Neural progenitor cell (in vitro differentiated cells): ENCODE measurements around the gene CBLIF. TPM values are rescaled to one million over a fixed set of nuclear protein-coding genes. Genes with fewer than 3 reads are reported as not detected.
"Not testable (repeated sequence)": the region's sequence is repeated elsewhere in the genome, so short reads cannot be mapped to it uniquely, and the experiment has no call there.

Source experiments
- DNase-seq: peaks from one replicate; pipeline ENCODE4 v3.0.0-alpha.2; 2016; ENCODE audit warnings: low spot score
- H2AFZ ChIP-seq: fragments of 200-600 bp; sonication (generic); replicated peaks from 2 replicates; pipeline ENCODE4 v1.6.1; 2016; ENCODE audit warnings: antibody characterized with exemption
- H3F3A ChIP-seq: fragments of 200-600 bp; sonication (generic); 2 replicates; pipeline ENCODE4 v1.6.1; 2016; ENCODE audit warnings: antibody characterized with exemption, low read depth
- H3K27ac ChIP-seq: fragments of 200-600 bp; sonication (generic); 2 replicates; pipeline ENCODE4 v1.5.1; 2016; ENCODE audit warnings: mild to moderate bottlenecking
- H3K27me3 ChIP-seq: fragments of 200-600 bp; sonication (generic); 2 replicates; pipeline ENCODE4 v1.6.1; 2016; ENCODE audit warnings: mild to moderate bottlenecking, moderate library complexity
- H3K36me3 ChIP-seq: fragments of 200-600 bp; sonication (generic); 2 replicates; pipeline ENCODE4 v1.5.1; 2016
- H3K4me1 ChIP-seq: fragments of 200-600 bp; sonication (generic); 2 replicates; pipeline ENCODE4 v1.6.1; 2016; ENCODE audit warnings: mixed run types
- H3K4me2 ChIP-seq: fragments of 200-600 bp; sonication (generic); 2 replicates; pipeline ENCODE4 v1.6.1; 2016
- H3K4me3 ChIP-seq: fragments of 200-600 bp; sonication (generic); 2 replicates; pipeline ENCODE4 v1.5.1; 2016
- H3K79me2 ChIP-seq: fragments of 200-600 bp; sonication (generic); 2 replicates; pipeline ENCODE4 v1.6.1; 2016; ENCODE audit warnings: low read depth
- H3K9ac ChIP-seq: fragments of 200-600 bp; sonication (generic); 2 replicates; pipeline ENCODE4 v1.6.1; 2016
- H3K9me3 ChIP-seq: fragments of 200-600 bp; sonication (generic); 2 replicates; pipeline ENCODE4 v1.5.1; 2016; ENCODE audit warnings: low read depth
- H4K20me1 ChIP-seq: fragments of 200-600 bp; sonication (generic); 2 replicates; pipeline ENCODE4 v1.6.1; 2016; ENCODE audit warnings: low read depth
- H3K27ac Mint-ChIP-seq: 3 replicates; pipeline ENCODE4 v1.8.0; 2021; ENCODE audit warnings: mixed read lengths
- H3K27me3 Mint-ChIP-seq: 2 replicates; pipeline ENCODE4 v1.8.0; 2022; ENCODE audit warnings: low read depth, mild to moderate bottlenecking, inconsistent platforms, moderate library complexity, mixed read lengths; ENCODE audit not compliant: insufficient read depth
- H3K36me3 Mint-ChIP-seq: 3 replicates; pipeline ENCODE4 v1.8.0; 2021; ENCODE audit warnings: mixed read lengths
- H3K4me1 Mint-ChIP-seq: 3 replicates; pipeline ENCODE4 v1.8.0; 2021; ENCODE audit warnings: mixed read lengths
- H3K4me3 Mint-ChIP-seq: 3 replicates; pipeline ENCODE4 v1.8.0; 2021; ENCODE audit warnings: mild to moderate bottlenecking, moderate library complexity, mixed read lengths
- H3K9me3 Mint-ChIP-seq: 3 replicates; pipeline ENCODE4 v1.8.0; 2020; ENCODE audit warnings: mixed read lengths
- EZH2 ChIP-seq: fragments of 200-600 bp; sonication (generic); IDR thresholded peaks from 2 replicates; pipeline ENCODE4 v1.6.1; 2017; ENCODE audit warnings: antibody characterized with exemption, mild to moderate bottlenecking, moderate library complexity
- EZH2phosphoT487 ChIP-seq: fragments of 200-600 bp; sonication (generic); IDR thresholded peaks from 2 replicates; pipeline ENCODE4 v1.6.1; 2017; ENCODE audit warnings: antibody characterized with exemption
- total RNA-seq: library from RNA; depleted of rRNA; stranded (reverse); fragments of >200 nt; gene quantifications from 2 replicates; pipeline ENCODE4 v1.2.3, GENCODE V29; 2015; ENCODE audit warnings: low replicate concordance
- TF ChIP-seq, protein P1 (sequence below): fragments of 200-600 bp; sonication (generic); IDR thresholded peaks from 2 replicates; pipeline ENCODE4 v1.5.1; 2017; ENCODE audit warnings: antibody characterized with exemption, mild to moderate bottlenecking

Gene CBLIF
- total RNA-seq, 1 donor from 2014 or later = not detected

DNA sequence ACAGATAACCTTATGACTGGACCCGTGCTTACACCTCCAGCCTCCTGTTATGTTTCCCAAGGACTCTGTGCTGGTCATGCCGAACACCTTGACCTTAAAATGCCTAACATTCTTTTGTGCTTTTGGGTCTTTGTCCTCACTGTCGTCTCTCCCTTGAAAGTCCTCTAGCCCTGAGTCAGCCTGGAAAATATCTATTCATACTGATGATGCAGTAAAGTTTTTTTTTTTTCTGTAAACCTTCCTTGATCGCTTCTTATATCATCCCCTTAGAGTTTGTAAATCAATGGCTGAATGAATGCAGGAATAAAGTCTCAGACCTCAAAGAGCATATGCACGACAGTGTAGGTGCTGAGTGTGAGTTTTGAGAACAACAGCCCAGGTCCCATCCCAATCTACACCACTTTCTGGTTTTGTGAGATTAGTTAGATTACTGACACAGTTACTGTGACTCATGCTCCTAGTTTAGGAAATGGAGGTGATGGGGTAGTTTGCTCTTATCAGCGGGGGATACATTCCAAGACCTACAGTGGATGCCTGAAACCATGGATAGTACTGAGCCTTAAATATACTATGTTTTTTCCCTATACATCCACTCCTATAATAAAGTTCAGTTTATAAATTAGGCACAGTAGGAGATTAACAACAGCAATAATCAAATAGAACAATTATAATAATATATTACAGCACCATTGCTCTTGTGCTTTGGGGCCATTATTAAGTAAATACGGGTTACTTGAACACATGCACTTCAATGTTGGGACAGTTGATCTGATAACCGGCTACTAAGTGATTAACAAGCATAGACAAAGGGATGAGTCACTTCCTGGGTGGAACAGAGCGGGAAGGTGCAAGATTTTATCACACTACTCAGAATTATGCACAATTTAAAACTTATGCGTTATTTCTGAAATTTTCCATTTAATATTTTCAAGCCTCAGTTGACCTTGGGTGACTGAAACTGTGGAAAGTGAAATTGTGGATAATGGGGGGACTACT lies 12.4 kb upstream of the CBLIF start:
- H3K36me3 ChIP-seq = no peaks in the 10 kb centered on the region
- no peak overlapping the region for H3K4me3 ChIP-seq
- no peak overlapping the region for H3K27ac ChIP-seq
- Mint-ChIP-seq H3K9me3 (no peaks in the 10 kb centered on the region), H3K27ac (no peak overlapping the region), H3K27me3 (no peaks in the 10 kb centered on the region), H3K36me3 (no peaks in the 10 kb centered on the region), H3K4me1 (no peaks in the 10 kb centered on the region), H3K4me3 (no peak overlapping the region)
- no peaks in the 10 kb centered on the region for H3F3A ChIP-seq
- H3K79me2 ChIP-seq = no peaks in the 10 kb centered on the region
- H3K9ac ChIP-seq = no peak overlapping the region
- H4K20me1 ChIP-seq = no peaks in the 10 kb centered on the region
- no peaks in the 10 kb centered on the region for H3K27me3 ChIP-seq
- no peak for TF ChIP-seq EZH2
- TF ChIP-seq EZH2phosphoT487 = no peak
- TF ChIP-seq, protein P1, sequence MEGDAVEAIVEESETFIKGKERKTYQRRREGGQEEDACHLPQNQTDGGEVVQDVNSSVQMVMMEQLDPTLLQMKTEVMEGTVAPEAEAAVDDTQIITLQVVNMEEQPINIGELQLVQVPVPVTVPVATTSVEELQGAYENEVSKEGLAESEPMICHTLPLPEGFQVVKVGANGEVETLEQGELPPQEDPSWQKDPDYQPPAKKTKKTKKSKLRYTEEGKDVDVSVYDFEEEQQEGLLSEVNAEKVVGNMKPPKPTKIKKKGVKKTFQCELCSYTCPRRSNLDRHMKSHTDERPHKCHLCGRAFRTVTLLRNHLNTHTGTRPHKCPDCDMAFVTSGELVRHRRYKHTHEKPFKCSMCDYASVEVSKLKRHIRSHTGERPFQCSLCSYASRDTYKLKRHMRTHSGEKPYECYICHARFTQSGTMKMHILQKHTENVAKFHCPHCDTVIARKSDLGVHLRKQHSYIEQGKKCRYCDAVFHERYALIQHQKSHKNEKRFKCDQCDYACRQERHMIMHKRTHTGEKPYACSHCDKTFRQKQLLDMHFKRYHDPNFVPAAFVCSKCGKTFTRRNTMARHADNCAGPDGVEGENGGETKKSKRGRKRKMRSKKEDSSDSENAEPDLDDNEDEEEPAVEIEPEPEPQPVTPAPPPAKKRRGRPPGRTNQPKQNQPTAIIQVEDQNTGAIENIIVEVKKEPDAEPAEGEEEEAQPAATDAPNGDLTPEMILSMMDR = no peak
- no peaks in the 10 kb centered on the region for H3K4me1 ChIP-seq
- H3K4me2 ChIP-seq = no peak overlapping the region
- DNase-seq = no peak
- no peaks in the 10 kb centered on the region for H3K9me3 ChIP-seq
- H2AFZ ChIP-seq = no peak overlapping the region

DNA sequence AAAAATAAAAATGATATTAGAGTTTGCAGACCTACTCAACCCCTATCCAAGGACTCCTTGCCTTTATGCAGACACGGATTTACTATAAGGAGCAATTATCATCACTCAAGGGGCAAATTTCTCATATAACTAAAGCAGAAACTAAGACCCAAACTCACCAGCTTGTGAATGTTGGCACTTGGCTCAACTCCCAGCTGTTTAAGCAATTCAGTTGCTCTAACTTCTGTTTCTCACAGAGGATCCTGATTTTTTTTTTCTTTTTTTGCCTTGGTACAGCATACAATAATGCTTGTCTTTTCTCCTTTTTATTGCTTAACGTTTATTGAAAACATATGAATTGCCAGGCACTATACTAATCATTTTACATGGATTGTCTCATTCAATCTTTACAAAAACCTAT lies 9.6 kb upstream of the CBLIF start:
- DNase-seq = no peak
- TF ChIP-seq EZH2phosphoT487 (no peak), EZH2 (no peak)
- TF ChIP-seq, protein P1 = no peak
- Mint-ChIP-seq H3K4me1 (no peaks in the 10 kb centered on the region), H3K27ac (no peak overlapping the region), H3K4me3 (no peak overlapping the region), H3K36me3 (no peaks in the 10 kb centered on the region), H3K9me3 (no peaks in the 10 kb centered on the region), H3K27me3 (no peaks in the 10 kb centered on the region)
- no peak overlapping the region for H3K4me2 ChIP-seq
- no peaks in the 10 kb centered on the region for H3K4me1 ChIP-seq
- no peaks in the 10 kb centered on the region for H3K9me3 ChIP-seq
- H2AFZ ChIP-seq = no peak overlapping the region
- H3K27ac ChIP-seq = no peak overlapping the region
- no peaks in the 10 kb centered on the region for H3K27me3 ChIP-seq
- no peak overlapping the region for H3K9ac ChIP-seq
- no peaks in the 10 kb centered on the region for H3F3A ChIP-seq
- no peaks in the 10 kb centered on the region for H3K36me3 ChIP-seq
- H3K4me3 ChIP-seq = no peak overlapping the region
- H4K20me1 ChIP-seq = no peaks in the 10 kb centered on the region
- no peaks in the 10 kb centered on the region for H3K79me2 ChIP-seq

DNA sequence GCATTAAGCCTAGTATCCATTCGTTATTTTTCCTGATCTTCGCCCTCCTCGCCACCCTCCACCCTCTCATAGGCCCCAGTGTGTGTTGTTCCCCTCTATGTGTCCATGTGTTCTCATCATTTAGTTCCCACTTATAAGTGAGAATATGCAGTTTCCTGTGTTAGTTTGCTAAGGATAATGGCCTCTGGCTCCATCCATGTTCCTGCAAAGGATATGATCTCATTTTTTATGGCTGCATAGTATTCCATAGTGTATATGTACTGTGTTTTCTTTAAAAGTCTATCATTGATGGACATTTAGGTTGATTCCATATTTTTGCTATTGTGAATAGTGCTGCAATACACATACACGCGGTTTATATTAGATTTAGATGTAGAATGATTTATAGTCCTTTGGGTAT lies 6.1 kb upstream of the CBLIF start:
- H2AFZ ChIP-seq, H3K4me3 Mint-ChIP-seq, H3K27me3 Mint-ChIP-seq, H3K4me1 Mint-ChIP-seq, H3K27me3 ChIP-seq, DNase-seq, H3F3A ChIP-seq, H3K9me3 Mint-ChIP-seq, H4K20me1 ChIP-seq, H3K36me3 Mint-ChIP-seq, H3K36me3 ChIP-seq, H3K4me1 ChIP-seq, H3K27ac Mint-ChIP-seq, H3K9ac ChIP-seq, H3K9me3 ChIP-seq, H3K27ac ChIP-seq, H3K4me3 ChIP-seq, H3K4me2 ChIP-seq, H3K79me2 ChIP-seq: not testable (repeated sequence)

DNA sequence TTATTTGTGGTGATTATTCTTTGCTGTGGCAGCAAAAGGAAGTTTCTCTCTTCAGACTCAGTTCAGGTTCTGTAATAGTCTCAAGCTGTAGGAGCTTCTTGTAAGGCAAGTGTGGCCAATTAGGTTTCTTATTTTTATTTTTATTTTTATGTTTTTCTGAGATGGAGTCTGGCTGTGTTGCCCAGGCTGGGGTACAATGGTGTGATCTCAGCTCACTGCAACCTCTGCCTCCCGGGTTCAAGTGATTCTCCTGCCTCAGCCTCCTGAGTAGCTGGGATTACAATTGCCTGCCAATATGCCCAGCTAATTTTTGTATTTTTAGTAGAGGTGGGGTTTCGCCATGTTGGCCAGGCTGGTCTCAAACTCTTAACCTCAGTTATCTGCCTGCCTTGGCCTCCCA lies 4.3 kb upstream of the CBLIF start:
- H3K4me1 ChIP-seq, H3K4me2 ChIP-seq, H3K4me3 Mint-ChIP-seq, H3K9ac ChIP-seq, H3K27me3 ChIP-seq, H3K27ac Mint-ChIP-seq, H3K36me3 Mint-ChIP-seq, H3K9me3 ChIP-seq, H3K27me3 Mint-ChIP-seq, H3K4me3 ChIP-seq, H3K36me3 ChIP-seq, H3K27ac ChIP-seq, H3F3A ChIP-seq, H3K79me2 ChIP-seq, H3K4me1 Mint-ChIP-seq, DNase-seq, H3K9me3 Mint-ChIP-seq, H2AFZ ChIP-seq, H4K20me1 ChIP-seq: not testable (repeated sequence)
